Neural cell (in vitro differentiated cells): ENCODE results near the gene DENND1A.
"Not testable (repeated sequence)": the region's sequence is repeated elsewhere in the genome, so short reads cannot be mapped to it uniquely, and the experiment has no call there.

Experiments used
- CTCF ChIP-seq: fragments of 450-650 bp; IDR thresholded peaks from 2 replicates; pipeline ENCODE4 v1.5.1; 2014; ENCODE audit warnings: antibody characterized with exemption, mild to moderate bottlenecking, moderate library complexity; ENCODE audit not compliant: poor library complexity, severe bottlenecking
- EZH2 ChIP-seq: fragments of 200-600, 300-800 bp; shearing (Covaris generic), sonication (generic); IDR thresholded peaks from 2 replicates; pipeline ENCODE4 v1.6.1; 2014; ENCODE audit warnings: antibody characterized with exemption, low read length, borderline replicate concordance, mild to moderate bottlenecking; ENCODE audit not compliant: insufficient read depth, poor library complexity, severe bottlenecking
- POLR2AphosphoS5 ChIP-seq: IDR thresholded peaks from 2 replicates; pipeline ENCODE4 v1.6.1; 2012
- SMC3 ChIP-seq: fragments of 450-650 bp; conservative IDR thresholded peaks from 2 replicates; pipeline ENCODE4 v1.6.1; 2014; ENCODE audit warnings: antibody characterized with exemption, mild to moderate bottlenecking, moderate library complexity; ENCODE audit not compliant: poor library complexity
- TAF1 ChIP-seq: IDR thresholded peaks from 2 replicates; pipeline ENCODE4 v1.6.1; 2012; ENCODE audit warnings: low read depth

- not testable (repeated sequence) for TF ChIP-seq SMC3, EZH2, POLR2AphosphoS5, CTCF, TAF1
Observed at GRCh38 chr9:123728571-123728970, 201.4 kb downstream of the DENND1A start.
